SU-DHL-6 (cell line): ENCODE results near the gene WNT4.

ENCODE experiments used
- CTCF ChIP-seq: fragments of 200-600 bp; sonication (generic); IDR thresholded peaks from one replicate; pipeline ENCODE4 v1.5.1; 2017; ENCODE audit warnings: antibody characterized with exemption, mild to moderate bottlenecking, low read length, moderate library complexity; ENCODE audit not compliant: insufficient read depth, poor library complexity, severe bottlenecking
- EZH2phosphoT487 ChIP-seq: fragments of 200-600 bp; sonication (generic), shearing (Covaris generic); conservative IDR thresholded peaks from 2 replicates; pipeline ENCODE4 v1.6.1; 2018; ENCODE audit warnings: mild to moderate bottlenecking, antibody characterized with exemption, low read length, moderate library complexity, mixed read lengths

DNA sequence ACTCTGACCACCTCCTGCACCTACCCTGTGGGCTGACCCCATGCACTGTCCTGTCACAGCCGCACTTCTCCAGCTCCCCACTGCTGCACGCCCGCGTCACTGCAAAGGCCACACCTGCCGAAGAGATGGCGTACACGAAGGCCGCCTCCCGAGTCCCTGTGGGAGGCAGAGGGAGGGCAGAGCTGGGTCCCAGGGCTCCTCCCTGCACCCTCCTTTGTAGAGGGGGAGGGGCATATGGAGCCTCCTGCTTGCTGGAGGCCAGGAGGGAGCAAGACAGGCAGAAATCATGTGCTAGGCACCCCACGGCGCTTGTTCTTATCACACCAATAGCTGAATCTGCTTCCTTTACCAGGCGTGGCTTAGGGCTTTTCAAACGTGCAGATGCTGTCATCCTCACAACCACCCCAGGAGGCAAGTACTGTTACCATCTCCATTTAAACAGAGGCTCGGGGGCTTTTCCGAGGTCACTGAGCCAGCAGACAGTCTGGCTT is 21.4 kb downstream of the WNT4 start:
- no peak for TF ChIP-seq CTCF
- TF ChIP-seq EZH2phosphoT487: no peak
